Inferior parietal cortex (tissue), 1 donor: Measurements from ENCODE around the gene SLC7A8.
A peak's percentile ranks its signal among the peaks of the same experiment; 100 is the strongest.

Source experiments
- DNase-seq: peaks from one replicate; pipeline ENCODE4 v3.0.0-alpha.2; 2016; ENCODE audit errors: extremely low spot score

The SLC7A8 gene

GRCh38 chr14:23158779-23159178 lies 24.7 kb downstream of the SLC7A8 start:
- no peak for DNase-seq

- DNase-seq = no peak
These were observed 28.4 kb downstream of the SLC7A8 start for GRCh38 chr14:23154964-23155587.

- peak; percentile 60 for DNase-seq
These were observed 29.3 kb downstream of the SLC7A8 start for GRCh38 chr14:23153851-23154796.

GRCh38 chr14:23151342-23151741 lies 32.1 kb downstream of the SLC7A8 start:
- no peak for DNase-seq

- DNase-seq = no peak
These were observed 33.7 kb downstream of the SLC7A8 start for GRCh38 chr14:23149745-23150144.

- DNase-seq = no peak
These were observed 34.7 kb downstream of the SLC7A8 start for GRCh38 chr14:23148591-23149249.

GRCh38 chr14:23147676-23148075 lies 35.8 kb downstream of the SLC7A8 start:
- peak; percentile 68 for DNase-seq

GRCh38 chr14:23146980-23147379 lies 36.5 kb downstream of the SLC7A8 start:
- DNase-seq = no peak

GRCh38 chr14:23146351-23146910 lies 37.0 kb downstream of the SLC7A8 start:
- DNase-seq = no peak

- DNase-seq = no peak
These were observed 37.6 kb downstream of the SLC7A8 start for GRCh38 chr14:23145794-23146350.

- no peak for DNase-seq
These were observed 39.5 kb downstream of the SLC7A8 start for GRCh38 chr14:23143911-23144310.

GRCh38 chr14:23142826-23143225 lies 40.6 kb downstream of the SLC7A8 start:
- no peak for DNase-seq

- no peak for DNase-seq
These were observed 41.6 kb downstream of the SLC7A8 start for GRCh38 chr14:23141706-23142444.

GRCh38 chr14:23140371-23140770 lies 43.1 kb downstream of the SLC7A8 start:
- DNase-seq = no peak

- DNase-seq = no peak
These were observed 43.6 kb downstream of the SLC7A8 start for GRCh38 chr14:23139874-23140273.

GRCh38 chr14:23137813-23138535 lies 45.5 kb downstream of the SLC7A8 start:
- DNase-seq = no peak

- DNase-seq = no peak
These were observed 46.2 kb downstream of the SLC7A8 start for GRCh38 chr14:23137192-23137812.

- no peak for DNase-seq
These were observed 46.8 kb downstream of the SLC7A8 start for GRCh38 chr14:23136566-23137133.

GRCh38 chr14:23132970-23133369 lies 50.5 kb downstream of the SLC7A8 start:
- no peak for DNase-seq

GRCh38 chr14:23131482-23131881 lies 52.0 kb downstream of the SLC7A8 start:
- DNase-seq = no peak
